DND-41 (cell line): ENCODE results near the gene SLC8A3.

Experiments
- ATAC-seq: fragments of 200-7000 bp; cut with Tn5 transposase; 3 replicates; pipeline ENCODE4 v1.9.1; 2021; ENCODE audit warnings: low read depth; ENCODE audit not compliant: insufficient read depth
- DNase-seq: peaks from one replicate; pipeline ENCODE4 v3.0.0-alpha.2; 2020
- H2AFZ ChIP-seq: 2 replicates; pipeline ENCODE4 v1.6.0; 2012; ENCODE audit warnings: low read depth, low read length
- H3K27ac ChIP-seq: 2 replicates; pipeline ENCODE4 v1.5.1; 2012; ENCODE audit warnings: low read length, inconsistent platforms
- H3K27me3 ChIP-seq: fragments of 200-600 bp; sonication (generic); 2 replicates; pipeline ENCODE4 v1.6.0; 2012; ENCODE audit warnings: low read length, mild to moderate bottlenecking, inconsistent platforms; ENCODE audit not compliant: insufficient read depth, poor library complexity
- H3K36me3 ChIP-seq: 2 replicates; pipeline ENCODE4 v1.5.1; 2012; ENCODE audit warnings: low read length, inconsistent platforms; ENCODE audit not compliant: insufficient read depth
- H3K4me1 ChIP-seq: 2 replicates; pipeline ENCODE4 v1.5.1; 2012; ENCODE audit warnings: mild to moderate bottlenecking, low read length; ENCODE audit not compliant: insufficient read depth
- H3K4me2 ChIP-seq: 2 replicates; pipeline ENCODE4 v1.6.0; 2012; ENCODE audit warnings: mild to moderate bottlenecking, moderate library complexity, low read length, inconsistent platforms; ENCODE audit not compliant: insufficient read depth
- H3K4me3 ChIP-seq, 2 experiments: fragments of 200-600 bp in 1 of 2; shearing (Covaris generic) in 1 of 2; 2 replicates each; pipeline ENCODE4 v1.5.1; 2012 to 2016; ENCODE audit warnings: inconsistent platforms in 2 of 2, low read length in 2 of 2, mild to moderate bottlenecking in 2 of 2, low read depth in 1 of 2, moderate library complexity in 1 of 2
- H3K79me2 ChIP-seq: 2 replicates; pipeline ENCODE4 v1.6.0; 2012; ENCODE audit warnings: low read length, inconsistent platforms; ENCODE audit not compliant: insufficient read depth
- H3K9ac ChIP-seq: 2 replicates; pipeline ENCODE4 v1.6.0; 2012; ENCODE audit warnings: low read depth, mild to moderate bottlenecking, inconsistent platforms, low read length, moderate library complexity
- H3K9me3 ChIP-seq: 2 replicates; pipeline ENCODE4 v1.5.1; 2012; ENCODE audit warnings: low read length, moderate library complexity, mild to moderate bottlenecking, inconsistent platforms; ENCODE audit not compliant: insufficient read depth, severe bottlenecking
- H4K20me1 ChIP-seq: 2 replicates; pipeline ENCODE4 v1.6.0; 2012; ENCODE audit warnings: low read length; ENCODE audit not compliant: insufficient read depth
- CTCF ChIP-seq: IDR thresholded peaks from 2 replicates; pipeline ENCODE4 v1.5.1; 2012; ENCODE audit warnings: borderline replicate concordance, low read length, moderate library complexity, mild to moderate bottlenecking; ENCODE audit not compliant: poor library complexity, severe bottlenecking; ENCODE audit errors: extremely low read depth
- EZH2 ChIP-seq: IDR thresholded peaks from 3 replicates; pipeline ENCODE4 v1.6.1; 2012; ENCODE audit warnings: borderline replicate concordance, low read depth, mild to moderate bottlenecking, moderate library complexity, low read length, inconsistent platforms; ENCODE audit not compliant: severe bottlenecking

Gene SLC8A3

DNA sequence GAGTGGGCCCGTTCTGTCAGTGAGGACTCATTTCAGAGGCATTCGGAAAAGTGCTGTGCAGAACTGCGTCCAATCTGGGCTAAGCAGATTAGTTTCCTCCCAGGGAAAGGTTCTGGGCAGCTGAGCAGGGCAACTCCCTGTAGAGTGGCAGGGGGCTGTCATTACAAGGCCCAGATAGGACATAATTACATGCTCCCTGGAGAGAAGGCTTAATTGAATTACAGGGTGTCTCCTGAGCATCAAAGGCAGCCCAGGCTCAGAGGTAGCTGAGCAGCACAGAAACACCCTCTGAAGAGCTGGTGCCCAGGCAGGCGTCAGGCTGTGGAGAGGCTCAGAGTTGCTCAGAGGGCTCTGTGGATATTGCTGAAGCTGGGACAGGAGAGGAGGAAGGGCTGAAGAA lies 36.0 kb downstream of the SLC8A3 start:
- Histone ChIP-seq H3K27ac (no peak overlapping the region), H3K9me3 (no peaks in the 10 kb centered on the region), H3K79me2 (no peaks in the 10 kb centered on the region), H3K36me3 (no peaks in the 10 kb centered on the region), H3K4me2 (no peak overlapping the region), H3K27me3 (peaks cover 8% of the 10 kb centered on the region), H2AFZ (no peak overlapping the region), H3K4me3 (no peak overlapping the region), H3K9ac (no peak overlapping the region), H4K20me1 (no peaks in the 10 kb centered on the region), H3K4me1 (no peaks in the 10 kb centered on the region)
- DNase-seq = no peak
- no peak for ATAC-seq
- TF ChIP-seq EZH2 (no peak), CTCF (no peak)

DNA sequence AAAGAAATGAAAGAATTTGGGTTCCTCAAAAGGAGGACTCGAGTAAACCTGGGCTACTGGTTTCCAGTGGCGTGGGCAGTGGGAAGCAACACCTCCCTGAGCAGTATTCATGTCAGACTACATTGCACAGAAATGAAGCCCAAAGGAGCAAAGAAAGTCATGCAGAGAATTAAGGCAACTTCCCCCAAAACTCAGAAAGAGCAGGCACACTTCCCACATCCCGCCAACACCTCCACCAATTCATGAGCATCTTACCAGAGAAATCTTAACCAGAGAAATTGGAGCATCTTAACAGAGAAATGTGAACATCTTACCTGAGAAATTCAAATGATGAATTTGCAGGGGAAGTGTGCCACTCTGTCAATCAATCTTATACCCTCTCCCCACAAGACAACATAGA lies 36.7 kb downstream of the SLC8A3 start:
- Histone ChIP-seq H4K20me1 (no peaks in the 10 kb centered on the region), H2AFZ (no peak overlapping the region), H3K36me3 (no peaks in the 10 kb centered on the region), H3K4me1 (no peaks in the 10 kb centered on the region), H3K4me2 (no peak overlapping the region), H3K4me3 (no peak overlapping the region), H3K27me3 (peaks cover 14% of the 10 kb centered on the region), H3K9ac (no peak overlapping the region), H3K79me2 (no peaks in the 10 kb centered on the region), H3K9me3 (no peaks in the 10 kb centered on the region), H3K27ac (no peak overlapping the region)
- no peak for TF ChIP-seq EZH2
- no peak for TF ChIP-seq CTCF
- no peak for DNase-seq
- no peak for ATAC-seq

DNA sequence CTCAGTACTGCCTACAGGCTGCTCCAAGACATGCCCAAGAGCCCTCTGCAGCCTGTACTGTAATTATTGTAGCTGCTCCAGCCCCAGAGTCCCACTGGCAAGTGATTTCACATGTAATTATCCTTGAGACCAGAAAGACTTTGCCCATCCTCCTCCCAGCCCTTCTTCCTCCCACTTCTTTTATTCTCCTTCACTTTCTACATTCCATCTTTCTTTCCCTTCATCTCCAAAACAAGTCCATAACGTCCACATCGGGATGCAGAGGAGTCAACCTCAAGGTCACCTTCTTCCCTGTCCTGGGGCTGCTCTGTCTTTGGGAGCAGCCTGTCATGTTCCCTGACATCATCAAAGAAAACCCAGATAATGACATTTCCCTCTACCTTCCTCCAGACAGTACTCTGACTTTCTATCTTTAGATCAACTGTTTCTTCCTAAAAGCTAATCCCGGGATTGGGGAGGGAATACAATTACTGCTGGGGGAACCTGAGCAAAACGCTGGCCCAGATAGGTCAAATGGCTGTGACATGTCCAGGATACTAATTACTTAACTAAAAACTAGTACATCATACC lies 39.1 kb downstream of the SLC8A3 start:
- Histone ChIP-seq H3K27ac (no peak overlapping the region), H3K4me2 (no peak overlapping the region), H3K4me1 (no peaks in the 10 kb centered on the region), H3K36me3 (no peaks in the 10 kb centered on the region), H4K20me1 (no peaks in the 10 kb centered on the region), H3K27me3 (peaks cover 14% of the 10 kb centered on the region), H3K79me2 (no peaks in the 10 kb centered on the region), H3K9ac (no peak overlapping the region), H3K9me3 (no peaks in the 10 kb centered on the region), H3K4me3 (no peak overlapping the region), H2AFZ (no peak overlapping the region)
- TF ChIP-seq EZH2 (no peak), CTCF (no peak)
- DNase-seq = no peak
- no peak for ATAC-seq
